NCI-H1694 (cell line): ENCODE data around the gene PRKAG3.
"Not testable (repeated sequence)": the region's sequence is repeated elsewhere in the genome, so short reads cannot be mapped to it uniquely, and the experiment has no call there.

ENCODE experiments used
- DNase-seq: peaks from one replicate; lab custom pipeline; 2025; lab: John Stamatoyannopoulos, UW

PRKAG3 gene

GRCh38 chr2:218863021-218863520, 31.5 kb upstream of the PRKAG3 start:
- no peak for DNase-seq

GRCh38 chr2:218861645-218862318, 30.2 kb upstream of the PRKAG3 start:
- no peak for DNase-seq

DNA sequence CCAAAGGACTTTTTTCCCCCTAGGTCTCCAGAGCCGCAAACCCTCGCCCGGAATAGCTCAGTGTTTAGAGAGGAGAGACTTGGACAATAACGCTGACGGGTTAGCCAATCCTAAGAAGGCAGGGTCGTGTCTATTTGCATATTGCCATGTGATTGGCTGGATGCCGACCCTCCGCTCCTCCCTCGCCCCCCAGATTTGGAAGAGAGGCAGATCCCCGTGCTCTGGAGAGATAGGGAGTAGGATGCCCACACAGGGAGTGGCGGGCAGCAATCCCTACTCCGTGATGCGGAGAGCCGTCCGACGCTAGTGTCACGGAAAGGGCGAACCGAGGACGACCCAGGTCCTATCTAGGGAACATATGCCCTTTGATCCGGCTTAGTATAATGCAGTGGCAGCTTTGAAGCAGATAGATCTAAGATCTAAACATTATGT, 29.4 kb upstream of the PRKAG3 start:
- DNase-seq: peak; percentile 98

- DNase-seq: no peak
Observed at GRCh38 chr2:218859988-218860831, 28.6 kb upstream of the PRKAG3 start.

GRCh38 chr2:218859556-218859987, 28.0 kb upstream of the PRKAG3 start, which contains the start of gene WNT6:
TSS of gene WNT6 (plus strand) at chr2:218859805. CDS start at chr2:218860038, 233 bp downstream.
- no peak for DNase-seq

DNA sequence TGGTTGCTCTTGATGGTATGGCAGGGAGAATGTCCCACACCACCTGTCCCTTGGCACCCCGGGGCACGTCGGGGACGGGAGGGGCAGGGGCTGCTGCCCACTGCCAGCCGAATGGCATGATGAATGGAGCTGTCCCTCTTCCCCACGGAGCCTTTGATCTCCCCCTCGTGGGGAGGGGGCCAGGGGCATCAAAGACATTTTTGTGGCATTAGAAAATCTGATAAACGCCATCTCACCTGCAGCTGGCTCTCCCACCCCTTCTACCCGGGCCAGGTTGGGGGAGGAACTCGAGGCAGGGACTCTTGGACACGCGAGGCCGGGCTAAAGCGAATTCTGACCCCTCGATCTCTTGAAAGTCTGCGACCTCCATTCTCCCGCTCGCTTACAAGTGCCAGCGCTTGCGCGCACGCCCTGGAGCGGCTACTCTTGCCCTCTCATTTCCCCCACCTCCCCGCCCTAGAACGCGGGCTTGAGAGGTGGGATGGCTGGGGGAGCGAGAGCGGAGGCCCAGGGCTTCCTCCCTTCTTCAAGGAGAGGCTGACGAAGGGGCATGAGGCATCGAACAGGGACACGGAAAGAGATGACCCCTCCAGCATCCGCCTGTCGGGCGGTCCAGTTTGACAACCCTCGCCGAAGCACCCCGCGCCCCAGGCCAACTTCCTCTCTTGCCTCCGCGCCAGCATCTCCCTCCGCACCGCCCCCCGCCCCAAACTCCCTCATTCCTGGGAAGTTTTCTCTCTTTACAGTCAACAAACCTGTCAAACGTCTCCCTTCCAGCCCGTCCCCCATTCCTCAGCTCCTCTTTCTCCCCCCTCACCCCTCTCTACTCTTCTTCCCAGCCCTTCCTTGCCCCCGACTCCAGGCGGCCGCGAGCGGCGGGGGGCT, 27.3 kb upstream of the PRKAG3 start:
- DNase-seq: no peak

DNA sequence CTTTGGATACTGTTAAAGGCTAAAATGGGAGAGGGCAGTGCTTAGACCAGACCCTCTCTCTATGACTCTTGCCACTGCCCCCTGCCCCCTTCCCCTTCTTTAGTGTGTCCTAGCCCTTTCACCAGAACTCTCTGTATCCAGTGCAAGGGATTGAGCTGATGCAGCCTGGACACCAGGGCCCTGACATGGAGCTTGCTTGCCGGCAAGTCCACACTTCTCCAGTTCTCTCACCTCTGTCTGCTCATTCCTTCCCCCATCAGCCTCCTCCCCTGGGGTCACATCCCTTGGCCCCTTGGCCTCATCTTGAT, 26.5 kb upstream of the PRKAG3 start:
- DNase-seq: no peak

GRCh38 chr2:218857371-218858137, 26.0 kb upstream of the PRKAG3 start:
- DNase-seq: peak; percentile 15

- DNase-seq: no peak
Observed at GRCh38 chr2:218856896-218857243, 25.3 kb upstream of the PRKAG3 start.

- DNase-seq: no peak
Observed at GRCh38 chr2:218856167-218856895, 24.7 kb upstream of the PRKAG3 start.

DNA sequence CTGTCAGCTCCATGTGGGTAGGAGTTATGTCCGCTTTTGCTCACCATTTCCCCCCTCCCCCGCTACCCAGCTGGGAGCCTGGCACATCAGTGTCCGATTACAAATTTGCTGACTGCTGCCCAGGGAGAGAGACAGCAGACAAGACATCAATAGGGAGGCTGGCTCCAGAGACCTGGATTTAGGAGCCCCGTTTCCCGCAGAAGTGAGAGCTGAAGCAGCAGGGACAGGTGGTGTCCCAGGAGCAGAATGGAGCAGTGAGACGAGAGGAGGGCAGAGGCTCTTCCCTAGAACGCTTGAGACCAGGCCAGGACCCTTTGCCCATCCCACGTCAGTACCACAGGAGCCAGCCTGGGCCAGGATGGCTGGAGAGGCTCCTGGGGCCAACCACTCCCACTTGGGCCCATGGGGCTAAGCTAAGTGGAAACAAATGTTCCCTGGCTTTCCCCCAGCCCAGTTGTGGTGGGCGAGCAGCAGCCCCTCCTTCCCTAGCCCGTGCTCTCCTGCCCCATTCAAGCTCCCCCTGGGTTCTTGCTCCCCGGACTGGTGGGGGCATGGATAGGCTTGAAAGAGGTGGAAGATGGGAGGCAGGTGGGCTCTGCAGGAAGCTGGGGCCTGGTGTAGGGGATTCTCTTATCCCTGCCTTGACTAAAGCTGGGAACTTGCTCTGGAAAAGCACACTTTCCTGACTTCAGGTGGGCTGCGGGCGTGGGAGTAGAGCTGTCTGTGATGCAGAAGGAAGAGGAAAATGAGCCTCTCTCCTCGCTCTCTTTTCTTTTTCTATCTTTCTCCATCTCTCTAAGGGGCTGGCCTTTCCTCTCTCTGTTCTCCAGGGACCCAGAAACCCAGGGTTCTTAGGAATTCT, 23.9 kb upstream of the PRKAG3 start:
- no peak for DNase-seq

- no peak for DNase-seq
Observed at GRCh38 chr2:218854860-218855259, 23.3 kb upstream of the PRKAG3 start.

GRCh38 chr2:218853766-218854165, 22.2 kb upstream of the PRKAG3 start:
- no peak for DNase-seq

- peak; percentile 74 for DNase-seq
Observed at GRCh38 chr2:218852911-218853667, 21.5 kb upstream of the PRKAG3 start.

- no peak for DNase-seq
Observed at GRCh38 chr2:218851286-218851685, 19.7 kb upstream of the PRKAG3 start.

GRCh38 chr2:218850796-218851195, 19.2 kb upstream of the PRKAG3 start:
- no peak for DNase-seq

- no peak for DNase-seq
Observed at GRCh38 chr2:218849721-218850120, 18.1 kb upstream of the PRKAG3 start.

DNA sequence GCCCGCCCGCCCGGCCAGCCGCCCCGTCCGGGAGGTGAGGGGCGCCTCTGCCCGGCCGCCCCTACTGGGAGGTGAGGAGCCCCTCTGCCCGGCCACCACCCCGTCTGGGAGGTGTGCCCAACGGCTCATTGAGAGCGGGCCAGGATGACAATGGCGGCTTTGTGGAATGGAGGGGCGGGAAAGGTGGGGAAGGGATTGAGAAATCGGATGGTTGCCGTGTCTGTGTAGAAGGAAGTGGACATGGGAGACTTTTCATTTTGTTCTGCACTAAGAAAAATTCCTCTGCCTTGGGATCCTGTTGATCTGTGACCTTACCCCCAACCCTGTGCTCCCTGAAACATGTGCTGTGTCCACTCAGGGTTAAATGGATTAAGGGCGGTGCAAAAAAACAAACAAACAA, 15.4 kb upstream of the PRKAG3 start:
- DNase-seq: not testable (repeated sequence)

DNA sequence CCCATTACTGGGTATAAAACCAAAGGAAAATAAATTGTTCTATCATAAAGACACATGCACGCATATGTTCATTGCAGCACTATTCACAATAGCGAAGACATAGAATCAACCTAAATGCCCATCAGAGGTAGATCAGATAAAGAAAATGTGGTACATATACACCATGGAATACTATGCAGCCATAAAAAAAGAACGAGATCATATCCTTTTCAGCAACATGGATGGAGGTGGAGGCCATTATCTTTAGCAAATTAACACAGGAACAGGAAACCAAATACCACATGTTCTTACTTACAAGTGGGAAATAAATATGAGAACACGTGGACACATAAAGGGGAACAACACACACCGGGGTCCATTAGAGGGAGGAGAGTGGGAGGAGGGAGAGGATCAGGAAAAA, 12.7 kb upstream of the PRKAG3 start:
- not testable (repeated sequence) for DNase-seq
